GM19099 (cell line): ENCODE measurements around the gene MYRF.

Experiments used
- POLR2A ChIP-seq: IDR thresholded peaks from 3 replicates; pipeline ENCODE4 v1.6.1; 2011; ENCODE audit warnings: low read depth; ENCODE audit not compliant: insufficient read length; ENCODE audit errors: extremely low read depth

MYRF gene

GRCh38 chr11:61716478-61717285 is 35.8 kb upstream of the MYRF start:
- no peak for TF ChIP-seq POLR2A

DNA sequence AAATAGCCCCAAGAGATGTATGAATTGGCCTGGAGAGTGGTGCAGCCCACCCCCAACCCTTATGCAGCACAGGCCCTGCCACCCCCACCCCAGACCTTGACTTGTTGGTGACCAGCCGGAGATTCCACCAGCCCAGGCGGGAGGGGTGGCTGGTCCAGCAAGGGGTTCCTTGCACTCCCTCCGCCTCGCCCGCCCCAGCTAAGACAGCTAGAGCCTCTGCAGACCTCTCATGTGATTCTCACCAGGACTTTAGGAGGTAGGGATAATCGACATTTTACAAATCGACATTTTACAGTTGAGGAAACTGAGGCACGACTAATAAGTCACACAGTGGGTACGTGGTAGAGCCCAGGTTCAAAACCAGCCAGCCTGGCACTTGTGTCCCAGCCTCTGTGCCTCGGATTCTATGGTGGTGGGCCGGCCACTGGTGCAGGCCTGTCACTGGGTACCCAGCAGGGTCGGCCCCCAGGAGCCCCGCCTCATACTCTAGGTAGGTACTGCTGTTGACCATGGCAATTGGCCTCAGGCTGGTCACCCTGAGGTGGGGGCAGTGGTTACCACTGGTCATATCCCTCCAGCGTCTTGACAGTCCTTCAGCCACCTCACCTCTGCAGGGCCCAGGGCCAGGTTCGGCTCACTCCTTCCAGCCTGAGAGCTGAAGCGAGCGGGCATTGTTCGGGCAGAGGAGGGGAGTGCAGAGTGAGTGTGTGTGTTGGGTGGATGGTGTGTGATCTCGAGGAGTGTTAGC is 35.0 kb upstream of the MYRF start:
- no peak for TF ChIP-seq POLR2A

GRCh38 chr11:61718046-61718531 is 34.3 kb upstream of the MYRF start:
- TF ChIP-seq POLR2A = no peak

- no peak for TF ChIP-seq POLR2A
These were observed 33.7 kb upstream of the MYRF start for GRCh38 chr11:61718621-61719302.

- no peak for TF ChIP-seq POLR2A
These were observed 32.5 kb upstream of the MYRF start for GRCh38 chr11:61719978-61720377.

DNA sequence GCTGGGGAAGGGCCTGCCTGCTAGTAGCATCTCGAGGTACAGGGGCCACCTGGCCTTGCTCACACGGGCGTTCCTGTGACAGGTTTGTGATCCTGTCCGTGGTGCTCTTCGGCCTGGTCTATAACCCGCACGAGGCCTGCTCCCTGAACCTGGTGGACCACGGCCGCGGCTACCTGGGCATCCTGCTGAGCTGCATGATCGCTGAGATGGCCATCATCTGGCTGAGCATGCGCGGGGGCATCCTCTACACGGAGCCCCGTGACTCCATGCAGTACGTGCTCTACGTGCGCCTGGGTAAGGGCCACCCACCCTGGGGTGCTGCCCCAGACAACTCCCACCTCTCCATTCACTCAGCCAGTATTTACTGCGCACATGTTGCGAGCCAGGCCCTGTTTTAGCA is 31.8 kb upstream of the MYRF start:
- no peak for TF ChIP-seq POLR2A

DNA sequence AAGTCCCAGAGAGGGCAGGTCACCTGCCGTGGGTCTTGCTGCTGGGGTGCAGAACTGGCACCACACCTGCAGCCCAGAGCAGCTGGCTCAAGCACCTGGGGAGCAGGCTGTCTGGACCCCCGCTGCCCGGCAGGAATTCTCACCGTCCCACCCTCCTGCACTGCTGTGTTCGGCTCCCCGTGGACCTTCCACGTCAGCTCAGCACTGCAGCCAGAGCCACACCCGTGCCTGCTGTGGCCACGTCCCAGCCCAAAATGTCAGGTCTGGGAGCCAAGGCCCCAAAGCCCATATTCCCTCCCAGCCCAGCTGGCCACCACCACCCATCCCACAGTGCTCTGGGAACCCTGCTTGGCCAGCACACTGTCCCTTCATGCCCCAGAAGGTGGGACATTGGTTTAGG is 28.0 kb upstream of the MYRF start:
- TF ChIP-seq POLR2A = no peak

DNA sequence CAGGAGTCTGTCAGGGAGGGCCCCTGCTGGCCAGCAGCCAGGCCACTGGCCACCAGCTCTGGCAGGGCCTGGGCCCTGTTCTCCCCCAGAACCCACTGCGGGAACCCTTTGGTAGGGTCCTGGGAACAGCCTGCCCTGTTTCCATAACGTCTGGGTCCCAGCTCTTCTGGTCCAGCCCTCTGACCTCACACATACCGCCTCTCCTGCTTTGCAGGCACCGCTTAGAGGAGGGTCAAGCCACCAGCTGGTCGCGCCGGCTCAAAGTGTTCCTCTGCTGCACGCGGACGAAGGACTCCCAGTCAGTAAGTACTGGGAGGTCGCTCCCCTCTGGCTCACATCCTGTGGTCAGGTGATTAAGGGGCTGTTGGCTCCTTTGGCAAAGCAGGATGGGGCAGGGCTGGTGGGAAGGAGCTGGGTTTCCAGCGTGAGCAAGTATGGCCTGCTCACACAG is 26.6 kb upstream of the MYRF start:
- no peak for TF ChIP-seq POLR2A

GRCh38 chr11:61726775-61727174 is 25.7 kb upstream of the MYRF start:
- no peak for TF ChIP-seq POLR2A

GRCh38 chr11:61727401-61727811 is 25.0 kb upstream of the MYRF start:
- TF ChIP-seq POLR2A = no peak

- no peak for TF ChIP-seq POLR2A
These were observed 24.1 kb upstream of the MYRF start for GRCh38 chr11:61728066-61728939.

GRCh38 chr11:61728940-61729219 is 23.6 kb upstream of the MYRF start:
- no peak for TF ChIP-seq POLR2A

DNA sequence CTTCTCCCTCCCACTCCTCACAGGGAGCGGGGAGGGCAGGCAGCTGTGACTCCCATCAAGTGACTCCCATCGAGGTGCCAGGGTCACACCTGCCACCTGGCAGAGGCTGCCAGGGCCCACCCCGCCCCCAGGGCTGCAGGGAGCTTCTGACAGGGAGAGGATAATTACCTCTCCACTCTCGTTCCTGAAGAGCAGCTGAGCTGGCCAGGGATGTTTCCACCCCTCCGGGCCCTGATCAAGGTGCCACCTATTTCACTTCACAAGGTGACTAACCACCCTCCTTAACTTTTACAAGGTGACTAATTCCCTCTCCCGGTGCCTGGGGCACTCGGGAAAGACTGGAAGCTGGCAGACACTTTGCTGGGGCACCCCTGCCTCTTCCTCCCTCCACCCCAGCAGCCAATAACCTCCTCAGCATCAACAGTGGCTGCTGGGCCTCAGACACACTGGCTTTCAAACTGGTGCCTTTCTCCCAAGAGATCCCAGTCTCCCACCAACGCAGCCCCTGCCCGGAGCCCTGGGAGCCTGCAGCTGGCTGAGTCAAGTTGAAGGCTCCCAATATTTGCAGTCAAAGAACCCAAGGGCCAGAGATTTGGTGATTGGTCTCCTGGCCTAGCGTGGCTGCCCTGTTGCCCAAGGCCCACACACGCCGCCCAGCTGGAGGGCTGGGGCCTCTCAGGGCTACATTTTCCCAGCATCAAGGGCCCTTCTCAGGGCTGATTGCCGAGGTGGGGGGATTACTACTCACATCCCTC is 22.0 kb upstream of the MYRF start:
- TF ChIP-seq POLR2A = no peak
